ENCODE results near the gene PLEK.

DNA sequence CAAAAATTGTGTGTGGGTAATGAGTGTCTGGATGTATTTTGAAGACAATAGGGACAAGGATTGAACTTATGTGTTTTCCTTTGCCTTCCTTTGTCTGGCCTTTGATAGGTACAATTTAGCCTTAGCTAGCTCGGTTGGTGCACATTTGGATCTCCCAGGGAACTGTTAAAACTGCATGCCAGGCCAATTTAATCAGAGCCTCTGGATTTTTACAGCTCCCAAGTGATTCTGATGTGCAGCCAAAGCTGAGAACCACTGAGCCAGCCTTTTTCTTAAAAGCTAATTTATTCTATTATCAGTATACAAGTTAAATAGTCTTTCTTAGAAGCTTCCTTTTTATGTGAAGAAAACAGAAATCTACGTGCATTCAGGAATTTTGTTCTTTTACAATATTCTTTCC is 25.0 kb downstream of the PLEK start:
- TF ChIP-seq REST (IDR thresholded peaks at IDR 0.05; ENCODE audit: low read depth, low read length) = no peak
- no peak for TF ChIP-seq NFYB (IDR thresholded peaks at IDR 0.05; ENCODE audit: insufficient read depth, low read depth, low read length)
- no peak for TF ChIP-seq MTA3 (IDR thresholded peaks at IDR 0.05; ENCODE audit: borderline replicate concordance, low read length)
- no peak for TF ChIP-seq NR2C1 (IDR thresholded peaks at IDR 0.05)
- no peak for TF ChIP-seq ZNF274 (IDR thresholded peaks at IDR 0.05; ENCODE audit: insufficient read depth, insufficient read length)
- TF ChIP-seq BHLHE40 (IDR thresholded peaks at IDR 0.05; ENCODE audit: borderline replicate concordance in 1 of 2, low read depth in 2 of 2, low read length in 1 of 2) = no peak
- TF ChIP-seq CEBPB (IDR thresholded peaks at IDR 0.05; ENCODE audit: borderline replicate concordance in 1 of 2, low read depth in 2 of 2, low read length in 2 of 2) = no peak
- TF ChIP-seq, protein P1, sequence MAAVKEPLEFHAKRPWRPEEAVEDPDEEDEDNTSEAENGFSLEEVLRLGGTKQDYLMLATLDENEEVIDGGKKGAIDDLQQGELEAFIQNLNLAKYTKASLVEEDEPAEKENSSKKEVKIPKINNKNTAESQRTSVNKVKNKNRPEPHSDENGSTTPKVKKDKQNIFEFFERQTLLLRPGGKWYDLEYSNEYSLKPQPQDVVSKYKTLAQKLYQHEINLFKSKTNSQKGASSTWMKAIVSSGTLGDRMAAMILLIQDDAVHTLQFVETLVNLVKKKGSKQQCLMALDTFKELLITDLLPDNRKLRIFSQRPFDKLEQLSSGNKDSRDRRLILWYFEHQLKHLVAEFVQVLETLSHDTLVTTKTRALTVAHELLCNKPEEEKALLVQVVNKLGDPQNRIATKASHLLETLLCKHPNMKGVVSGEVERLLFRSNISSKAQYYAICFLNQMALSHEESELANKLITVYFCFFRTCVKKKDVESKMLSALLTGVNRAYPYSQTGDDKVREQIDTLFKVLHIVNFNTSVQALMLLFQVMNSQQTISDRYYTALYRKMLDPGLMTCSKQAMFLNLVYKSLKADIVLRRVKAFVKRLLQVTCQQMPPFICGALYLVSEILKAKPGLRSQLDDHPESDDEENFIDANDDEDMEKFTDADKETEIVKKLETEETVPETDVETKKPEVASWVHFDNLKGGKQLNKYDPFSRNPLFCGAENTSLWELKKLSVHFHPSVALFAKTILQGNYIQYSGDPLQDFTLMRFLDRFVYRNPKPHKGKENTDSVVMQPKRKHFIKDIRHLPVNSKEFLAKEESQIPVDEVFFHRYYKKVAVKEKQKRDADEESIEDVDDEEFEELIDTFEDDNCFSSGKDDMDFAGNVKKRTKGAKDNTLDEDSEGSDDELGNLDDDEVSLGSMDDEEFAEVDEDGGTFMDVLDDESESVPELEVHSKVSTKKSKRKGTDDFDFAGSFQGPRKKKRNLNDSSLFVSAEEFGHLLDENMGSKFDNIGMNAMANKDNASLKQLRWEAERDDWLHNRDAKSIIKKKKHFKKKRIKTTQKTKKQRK (IDR thresholded peaks at IDR 0.05; ENCODE audit: low read depth, low read length) = no peak
- TF ChIP-seq CBFB (IDR thresholded peaks at IDR 0.05; ENCODE audit: low read depth) = no peak

Data from GM12878 (cell line).